Panc1 (cell line): Measurements from ENCODE around the gene FSTL4. TPM values are rescaled to one million over a fixed set of nuclear protein-coding genes. Genes with fewer than 3 reads are reported as not detected.

ENCODE experiments used
- ATAC-seq: fragments of 200-7000 bp; cut with Tn5 transposase; 2 replicates; pipeline ENCODE4 v1.9.1; 2020; ENCODE audit warnings: mild to moderate bottlenecking, moderate library complexity
- BruUV-seq: library from RNA; stranded (reverse); fragments of 400-500 nt; replicated peaks from 2 replicates; lab custom pipeline; 2021; lab: Mats Ljungman, UMichigan
- CTCF ChIA-PET: fragments of 300-600 bp; sonication (Branson Sonifier 250); formaldehyde crosslinking; loops from one replicate; lab custom pipeline; 2022; ENCODE audit warnings: antibody characterized with exemption; lab: Charles Lee
- POLR2A ChIA-PET: fragments of 300-600 bp; sonication (Branson Sonifier 250); formaldehyde crosslinking; loops from one replicate; lab custom pipeline; 2022; ENCODE audit warnings: antibody characterized with exemption; lab: Charles Lee
- DNase-seq: peaks from one replicate; pipeline ENCODE4 v3.0.0-alpha.2; 2010; ENCODE audit warnings: low read depth, low spot score
- H3K27ac ChIP-seq: 2 replicates; pipeline ENCODE4 v1.5.1; 2011; ENCODE audit warnings: mild to moderate bottlenecking, low read length, inconsistent platforms
- H3K27me3 ChIP-seq: fragments of 200-500 bp; sonication (Bioruptor generic); 2 replicates; pipeline ENCODE4 v1.6.0; 2014; ENCODE audit warnings: low read length, inconsistent platforms; ENCODE audit not compliant: control insufficient read depth, insufficient read depth
- H3K36me3 ChIP-seq: fragments of 200-500 bp; sonication (Bioruptor generic); 2 replicates; pipeline ENCODE4 v1.5.1; 2014; ENCODE audit warnings: inconsistent platforms, mild to moderate bottlenecking, low read length, moderate library complexity; ENCODE audit not compliant: control insufficient read depth, insufficient read depth
- H3K4me1 ChIP-seq: 2 replicates; pipeline ENCODE4 v1.5.1; 2011; ENCODE audit warnings: inconsistent platforms, mild to moderate bottlenecking, low read length, moderate library complexity; ENCODE audit not compliant: control insufficient read depth, insufficient read depth
- H3K4me3 ChIP-seq, 2 experiments: 2 replicates each; pipeline ENCODE4 v1.5.1; 2011 to 2012; ENCODE audit warnings: low read depth in 2 of 2, low read length in 2 of 2, mild to moderate bottlenecking in 2 of 2, inconsistent platforms in 1 of 2, moderate library complexity in 1 of 2
- H3K9me3 ChIP-seq: fragments of 200-500 bp; sonication (Bioruptor generic); 2 replicates; pipeline ENCODE4 v1.5.1; 2014; ENCODE audit warnings: low read depth, mild to moderate bottlenecking, inconsistent platforms, low read length, moderate library complexity; ENCODE audit not compliant: control insufficient read depth, insufficient read depth
- POLR2AphosphoS5 ChIP-seq: IDR thresholded peaks from 2 replicates; pipeline ENCODE4 v1.6.1; 2012; ENCODE audit warnings: mild to moderate bottlenecking, low read depth, low read length, moderate library complexity
- REST ChIP-seq, 2 experiments: IDR thresholded peaks; 2 replicates each; pipeline ENCODE4 v1.6.1; 2011 to 2012; ENCODE audit warnings: low read depth in 2 of 2, control low read depth in 1 of 2, low read length in 1 of 2, mild to moderate bottlenecking in 1 of 2, moderate library complexity in 1 of 2; ENCODE audit not compliant: insufficient read depth in 1 of 2
- SIN3A ChIP-seq: IDR thresholded peaks from 2 replicates; pipeline ENCODE4 v1.6.1; 2012; ENCODE audit warnings: low read depth, mild to moderate bottlenecking, low read length, moderate library complexity, borderline replicate concordance; ENCODE audit not compliant: insufficient read depth
- TCF7L2 ChIP-seq: IDR thresholded peaks from 2 replicates; pipeline ENCODE4 v1.6.1; 2011; ENCODE audit warnings: mild to moderate bottlenecking, low read depth, low read length, inconsistent platforms
- in situ Hi-C: cut with HindIII; loops from 2 replicates; pipeline ENCODE4 v1.10.0; 2016; ENCODE audit warnings: low sequenced_read_pairs, low pct_unique_long_range_greater_than_20kb
- intact Hi-C: fragments of 100-400 bp; cut with micrococcal nuclease; formaldehyde crosslinking; loops from one replicate; pipeline ENCODE4 v1.10.0; 2022; ENCODE audit not compliant: unreplicated experiment
- total RNA-seq: library from RNA; stranded (reverse); gene quantifications from one replicate; pipeline ENCODE4 v1.2.1, GENCODE V29; 2021; ENCODE audit not compliant: unreplicated experiment
- TF ChIP-seq, protein P1 (sequence below): fragments of 450-650 bp; IDR thresholded peaks from 2 replicates; pipeline ENCODE4 v1.5.1; 2017; ENCODE audit warnings: mild to moderate bottlenecking

Gene FSTL4
- total RNA-seq, 1 experiment from 2014 or later, result 0.18 TPM

- Histone ChIP-seq H3K36me3 (no peaks in the 10 kb centered on the region), H3K27ac (no peak overlapping the region), H3K27me3 (no peaks in the 10 kb centered on the region), H3K9me3 (no peaks in the 10 kb centered on the region), H3K4me1 (no peaks in the 10 kb centered on the region), H3K4me3 (no peak overlapping the region)
- in situ Hi-C loops, result no loop called here
- no peak for TF ChIP-seq SIN3A
- no peak for TF ChIP-seq POLR2AphosphoS5
- no peak for TF ChIP-seq REST (IDR thresholded peaks at IDR 0.05; ENCODE audit: insufficient read depth in 1 of 2, low read depth in 2 of 2, low read length in 1 of 2)
- TF ChIP-seq, protein P1, sequence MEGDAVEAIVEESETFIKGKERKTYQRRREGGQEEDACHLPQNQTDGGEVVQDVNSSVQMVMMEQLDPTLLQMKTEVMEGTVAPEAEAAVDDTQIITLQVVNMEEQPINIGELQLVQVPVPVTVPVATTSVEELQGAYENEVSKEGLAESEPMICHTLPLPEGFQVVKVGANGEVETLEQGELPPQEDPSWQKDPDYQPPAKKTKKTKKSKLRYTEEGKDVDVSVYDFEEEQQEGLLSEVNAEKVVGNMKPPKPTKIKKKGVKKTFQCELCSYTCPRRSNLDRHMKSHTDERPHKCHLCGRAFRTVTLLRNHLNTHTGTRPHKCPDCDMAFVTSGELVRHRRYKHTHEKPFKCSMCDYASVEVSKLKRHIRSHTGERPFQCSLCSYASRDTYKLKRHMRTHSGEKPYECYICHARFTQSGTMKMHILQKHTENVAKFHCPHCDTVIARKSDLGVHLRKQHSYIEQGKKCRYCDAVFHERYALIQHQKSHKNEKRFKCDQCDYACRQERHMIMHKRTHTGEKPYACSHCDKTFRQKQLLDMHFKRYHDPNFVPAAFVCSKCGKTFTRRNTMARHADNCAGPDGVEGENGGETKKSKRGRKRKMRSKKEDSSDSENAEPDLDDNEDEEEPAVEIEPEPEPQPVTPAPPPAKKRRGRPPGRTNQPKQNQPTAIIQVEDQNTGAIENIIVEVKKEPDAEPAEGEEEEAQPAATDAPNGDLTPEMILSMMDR, result no peak
- no peak for TF ChIP-seq TCF7L2
- no peak for ATAC-seq
- intact Hi-C loops, result no loop called here
- ChIA-PET CTCF (no interaction called here), POLR2A (interaction anchor here (0.6 kb wide), 2 partner anchors 17 to 289 kb away, joined by 7 to 11 read pairs; no protein-coding TSS in a partner anchor)
- DNase-seq, result no peak
- BruUV-seq, result no TSS peak
Observed at GRCh38 chr5:133278317-133278716, 334.0 kb downstream of the FSTL4 start.

DNA sequence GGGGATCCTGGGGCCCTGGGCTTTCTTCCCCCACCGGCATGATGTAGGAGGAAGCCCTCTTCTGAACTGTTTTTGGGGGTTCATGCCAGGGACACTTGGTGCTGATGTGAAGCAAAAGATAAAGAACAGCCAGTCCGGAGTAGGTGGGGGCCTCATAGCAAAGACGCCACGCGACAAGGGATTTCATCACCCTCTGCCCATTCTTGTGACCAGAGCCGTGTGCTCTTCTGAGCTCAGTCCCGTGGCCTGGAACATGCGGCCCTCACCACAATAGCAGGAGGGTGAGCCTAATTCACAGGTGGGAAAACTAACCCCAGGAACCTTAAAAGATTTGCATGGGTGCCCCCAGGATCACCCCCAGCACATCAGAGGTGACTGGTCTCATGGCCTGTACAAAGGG, 334.6 kb downstream of the FSTL4 start:
- H3K9me3 ChIP-seq, result no peaks in the 10 kb centered on the region
- no peaks in the 10 kb centered on the region for H3K4me1 ChIP-seq
- ATAC-seq, result no peak
- BruUV-seq, result no TSS peak
- TF ChIP-seq, protein P1, result no peak
- no peak for TF ChIP-seq TCF7L2
- no peak for TF ChIP-seq POLR2AphosphoS5
- no peak for TF ChIP-seq SIN3A
- TF ChIP-seq REST (IDR thresholded peaks at IDR 0.05; ENCODE audit: insufficient read depth in 1 of 2, low read depth in 2 of 2, low read length in 1 of 2), result no peak
- no peaks in the 10 kb centered on the region for H3K36me3 ChIP-seq
- H3K27ac ChIP-seq, result no peak overlapping the region
- no peaks in the 10 kb centered on the region for H3K27me3 ChIP-seq
- intact Hi-C loops, result no loop called here
- POLR2A ChIA-PET, result interaction anchor here (0.5 to 0.6 kb wide), 3 partner anchors 16 to 909 kb away, joined by 4 to 11 read pairs (median 7); no protein-coding TSS in a partner anchor
- CTCF ChIA-PET, result no interaction called here
- in situ Hi-C loops, result no loop called here
- no peak for DNase-seq
- no peak overlapping the region for H3K4me3 ChIP-seq
